Measurements from ENCODE around the gene CASP8. TPM values are rescaled to one million over a fixed set of nuclear protein-coding genes. Genes with fewer than 3 reads are reported as not detected.

CASP8 gene
- total RNA-seq (9.3 TPM), polyA plus RNA-seq (ENCODE audit: insufficient read depth in 1 of 8, insufficient read length in 8 of 8, low replicate concordance in 1 of 8) (10 to 100 TPM in 2 of 8 donors, 1 to 10 TPM in 6; 5.5 to 11.5 (median 7.8) TPM)
- long read RNA-seq, donor 1: 0 reads
- long read RNA-seq, donor 2: 0 reads
- long read RNA-seq, donor 3: 0 reads
- long read RNA-seq, donor 4: 0 reads
- long read RNA-seq, donor 5, partial matches to known transcripts: 0 of 1 reads
- long read RNA-seq, donor 5, other reads (novel, unspliced or antisense): 0 of 1 reads
- long read RNA-seq, donor 6, partial matches to known transcripts: 6 of 6 reads
- long read RNA-seq, donor 6, other reads (novel, unspliced or antisense): 0 of 6 reads
- long read RNA-seq, donor 7: 0 reads
- long read RNA-seq, donor 8: 0 reads
- long read RNA-seq, donor 9: 0 reads
- long read RNA-seq, donor 10: 0 reads
- long read RNA-seq, donor 11: 0 reads

DNA sequence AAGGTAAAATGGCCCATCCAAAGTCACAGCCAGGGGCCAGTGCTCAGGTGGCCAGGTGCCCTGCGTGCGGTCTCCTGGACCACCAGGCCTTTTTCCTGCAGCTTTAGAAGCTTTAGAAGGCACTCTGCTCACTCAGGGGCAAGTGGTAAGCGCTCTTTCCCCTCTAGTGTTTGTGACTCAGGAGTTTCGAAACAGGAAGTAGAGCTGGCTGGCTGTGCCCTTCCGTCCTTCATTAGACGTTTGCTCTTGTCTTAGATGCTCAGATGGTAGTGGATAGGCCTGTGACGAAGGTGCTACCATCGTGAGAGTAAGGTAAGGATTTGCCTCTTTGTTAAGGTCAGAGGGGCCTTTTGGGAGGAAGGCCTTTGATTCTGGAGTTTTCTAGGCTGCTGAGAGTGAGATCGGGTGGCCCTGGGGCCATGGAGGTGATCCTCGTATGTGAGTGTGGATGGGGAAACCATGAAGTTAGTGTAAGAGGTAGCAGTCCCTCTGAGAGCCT, at the start of gene CASP8:
Gene CASP8, plus strand, starts transcription at position 235 of the 499 bp plus-strand sequence. CDS start 5,951 bp downstream, outside the sequence.
- 83% methylated on average over 9 of the region's 10 CpGs for WGBS (ENCODE audit: insufficient coverage)
- H3K4me3 ChIP-seq (ENCODE audit: low read length): peak within 1 kb of the TSS; percentile 15
- H3K9me3 ChIP-seq (replicated peaks; ENCODE audit: control insufficient read depth, low read depth, low read length): no peaks in the 10 kb centered on the region

DNA sequence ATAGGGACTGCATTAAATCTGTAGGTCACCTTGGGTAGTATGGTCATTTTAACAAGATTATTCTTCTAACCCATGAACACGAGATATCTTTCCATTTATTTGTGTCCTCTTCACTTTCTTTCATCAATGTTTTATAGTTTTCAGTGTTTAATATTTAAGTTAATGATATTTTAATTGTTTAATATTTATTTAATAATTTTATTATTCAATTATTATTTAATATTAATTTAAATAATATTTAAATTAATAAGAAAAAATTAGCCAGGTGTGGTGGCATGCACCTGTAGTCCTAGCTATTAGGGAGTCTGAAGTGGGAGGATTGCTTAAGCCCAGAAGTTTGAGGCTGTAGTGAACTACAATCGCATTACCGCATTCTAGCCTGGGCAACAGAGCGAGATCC, 44.4 kb upstream of the CASP8 start:
- Histone ChIP-seq H3K4me1 (ENCODE audit: control insufficient read depth, insufficient read depth, low read length) (peaks cover under 1% of the 10 kb centered on the region), H3K36me3 (ENCODE audit: control insufficient read depth, insufficient read depth, low read length) (no peaks in the 10 kb centered on the region), H3K4me3 (ENCODE audit: low read length) (no peak overlapping the region), H3K27me3 (ENCODE audit: control insufficient read depth, insufficient read depth, low read length) (no peaks in the 10 kb centered on the region), H3K27ac (ENCODE audit: low read length) (no peak overlapping the region), H3K9me3 (replicated peaks; ENCODE audit: control insufficient read depth, low read depth, low read length) (no peaks in the 10 kb centered on the region)
- 96% methylated on average over 3 of the region's 4 CpGs for WGBS (ENCODE audit: insufficient coverage)
- DNase-seq: no peak

More for the DNA sequence above, at the start of gene CASP8:
- Histone ChIP-seq H3K27ac (ENCODE audit: low read length) (peak within 1 kb of the TSS; percentile 55), H3K4me1 (ENCODE audit: control insufficient read depth, insufficient read depth, low read length) (peaks cover 18% of the 10 kb centered on the region), H3K27me3 (ENCODE audit: control insufficient read depth, insufficient read depth, low read length) (no peaks in the 10 kb centered on the region), H3K36me3 (ENCODE audit: control insufficient read depth, insufficient read depth, low read length) (no peaks in the 10 kb centered on the region)
- DNase-seq: peak; percentile 49

DNA sequence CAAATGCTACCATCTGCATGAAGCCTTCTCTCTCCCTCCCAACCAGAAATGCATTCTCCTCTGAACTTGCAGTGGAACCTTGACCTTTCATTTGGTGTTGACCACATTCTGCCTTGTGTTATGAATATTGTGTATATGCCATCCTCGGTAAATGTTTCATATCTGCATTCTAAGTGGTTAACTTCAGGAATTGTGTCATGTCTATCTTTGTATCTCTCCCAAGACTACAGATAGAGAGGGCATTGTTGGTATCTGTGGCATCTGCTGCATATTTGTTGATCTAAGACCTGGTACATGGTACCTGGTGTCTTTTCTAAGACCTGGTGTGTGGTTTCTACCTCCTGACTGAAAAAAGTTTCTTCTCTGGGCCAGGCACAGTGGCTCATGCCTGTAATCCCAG, 43.4 kb upstream of the CASP8 start:
- no peaks in the 10 kb centered on the region for H3K27me3 ChIP-seq (ENCODE audit: control insufficient read depth, insufficient read depth, low read length)
- no peak overlapping the region for H3K4me3 ChIP-seq (ENCODE audit: low read length)
- H3K27ac ChIP-seq (ENCODE audit: low read length): no peak overlapping the region
- WGBS (ENCODE audit: insufficient coverage): no CpG with 5 or more reads among the region's 1 CpG
- peaks cover 2% of the 10 kb centered on the region for H3K4me1 ChIP-seq (ENCODE audit: control insufficient read depth, insufficient read depth, low read length)
- H3K9me3 ChIP-seq (replicated peaks; ENCODE audit: control insufficient read depth, low read depth, low read length): no peaks in the 10 kb centered on the region
- H3K36me3 ChIP-seq (ENCODE audit: control insufficient read depth, insufficient read depth, low read length): no peaks in the 10 kb centered on the region
- DNase-seq: no peak

DNA sequence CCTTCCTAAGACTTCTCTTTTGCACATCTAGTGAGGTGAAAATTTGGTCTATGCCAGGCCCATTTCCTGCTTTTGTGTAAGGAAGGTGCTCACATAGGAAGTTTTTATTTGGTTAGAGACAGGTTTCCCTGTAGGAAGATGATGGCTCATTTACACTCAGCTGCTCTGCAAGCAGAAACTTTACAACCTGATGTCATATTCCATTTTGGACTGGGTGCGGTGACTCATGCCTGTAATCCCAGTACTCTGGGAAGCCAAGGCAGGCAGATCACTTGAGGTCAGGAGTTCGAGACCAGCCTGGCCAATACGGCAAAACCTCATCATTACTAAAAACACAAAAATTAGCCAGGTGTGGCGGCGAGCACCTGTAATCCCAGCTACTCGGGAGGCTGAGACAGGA, 41.6 kb upstream of the CASP8 start:
- WGBS (ENCODE audit: insufficient coverage): 100% methylated on average over 1 of the region's 6 CpGs
- Histone ChIP-seq H3K27ac (ENCODE audit: low read length) (no peak overlapping the region), H3K4me3 (ENCODE audit: low read length) (no peak overlapping the region), H3K4me1 (ENCODE audit: control insufficient read depth, insufficient read depth, low read length) (peaks cover 2% of the 10 kb centered on the region), H3K36me3 (ENCODE audit: control insufficient read depth, insufficient read depth, low read length) (no peaks in the 10 kb centered on the region), H3K9me3 (replicated peaks; ENCODE audit: control insufficient read depth, low read depth, low read length) (no peaks in the 10 kb centered on the region), H3K27me3 (ENCODE audit: control insufficient read depth, insufficient read depth, low read length) (no peaks in the 10 kb centered on the region)
- no peak for DNase-seq

DNA sequence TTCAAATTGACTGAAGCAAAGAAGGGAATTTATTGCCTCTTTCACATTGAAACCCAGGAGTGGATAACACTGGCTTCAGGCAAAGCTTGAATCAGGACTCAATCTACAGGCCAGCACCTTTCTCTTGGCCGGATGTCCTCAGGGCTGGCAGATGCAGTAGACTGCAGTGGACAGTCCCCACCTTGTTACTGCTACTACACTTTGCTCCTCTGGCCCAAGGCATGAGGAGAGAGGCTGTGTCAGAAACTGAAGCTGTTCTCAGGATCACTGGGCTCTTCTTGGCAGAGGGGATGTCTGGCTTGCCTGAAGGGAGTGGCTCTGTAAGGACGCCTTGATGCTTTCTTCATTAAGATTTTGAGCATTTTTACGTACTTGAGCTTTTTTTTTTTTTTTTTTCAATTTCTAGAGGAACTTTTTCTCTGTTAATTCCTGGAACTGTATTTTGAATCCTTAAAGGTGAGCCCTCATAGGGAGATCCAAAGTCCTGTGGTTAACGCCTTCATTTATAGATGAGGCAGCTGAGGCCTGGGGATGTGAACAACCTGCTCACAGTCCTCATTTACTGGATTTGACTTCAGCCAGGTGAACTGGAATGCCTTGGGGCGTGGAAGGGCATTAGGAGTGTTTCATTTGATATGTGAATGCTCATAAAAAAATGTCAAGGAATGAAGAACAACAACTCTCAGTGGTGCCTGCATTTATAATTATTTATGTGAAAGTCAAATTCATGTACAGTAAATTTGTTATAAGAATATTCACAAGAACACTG, 40.8 kb upstream of the CASP8 start:
- Histone ChIP-seq H3K4me1 (ENCODE audit: control insufficient read depth, insufficient read depth, low read length) (peaks cover 2% of the 10 kb centered on the region), H3K9me3 (replicated peaks; ENCODE audit: control insufficient read depth, low read depth, low read length) (no peaks in the 10 kb centered on the region), H3K36me3 (ENCODE audit: control insufficient read depth, insufficient read depth, low read length) (no peaks in the 10 kb centered on the region), H3K4me3 (ENCODE audit: low read length) (no peak overlapping the region), H3K27ac (ENCODE audit: low read length) (peak overlapping the region; percentile 65), H3K27me3 (ENCODE audit: control insufficient read depth, insufficient read depth, low read length) (no peaks in the 10 kb centered on the region)
- no peak for DNase-seq
- WGBS (ENCODE audit: insufficient coverage): 100% methylated on average over 2 of the region's 5 CpGs

DNA sequence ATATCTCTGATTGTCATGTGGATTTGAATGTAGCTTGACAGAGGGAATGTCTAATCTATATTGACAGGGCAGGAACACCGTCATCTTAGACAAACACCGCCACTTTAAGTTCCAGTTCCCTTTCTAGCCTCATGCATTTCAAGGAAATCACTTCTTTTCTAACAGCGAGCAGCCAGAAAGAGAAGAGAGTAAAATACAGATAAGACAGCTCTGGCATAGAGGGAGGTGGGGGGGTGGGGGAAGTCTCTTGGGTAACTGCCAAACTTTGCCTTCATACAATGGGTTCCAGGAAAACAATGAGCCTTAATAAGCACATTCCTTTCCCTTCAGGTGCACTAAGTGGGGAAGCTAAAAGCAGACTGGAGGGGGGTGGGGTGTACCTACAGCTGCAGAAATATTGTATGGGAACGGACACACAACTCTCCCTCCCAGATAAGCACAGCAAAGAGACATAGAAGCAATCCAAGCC, 40.2 kb upstream of the CASP8 start:
- DNase-seq: peak; percentile 39
- peaks cover 2% of the 10 kb centered on the region for H3K4me1 ChIP-seq (ENCODE audit: control insufficient read depth, insufficient read depth, low read length)
- no peak overlapping the region for H3K4me3 ChIP-seq (ENCODE audit: low read length)
- WGBS (ENCODE audit: insufficient coverage): no CpG with 5 or more reads among the region's 4 CpGs
- H3K27me3 ChIP-seq (ENCODE audit: control insufficient read depth, insufficient read depth, low read length): no peaks in the 10 kb centered on the region
- no peaks in the 10 kb centered on the region for H3K36me3 ChIP-seq (ENCODE audit: control insufficient read depth, insufficient read depth, low read length)
- peak overlapping the region; percentile 65 for H3K27ac ChIP-seq (ENCODE audit: low read length)
- no peaks in the 10 kb centered on the region for H3K9me3 ChIP-seq (replicated peaks; ENCODE audit: control insufficient read depth, low read depth, low read length)

DNA sequence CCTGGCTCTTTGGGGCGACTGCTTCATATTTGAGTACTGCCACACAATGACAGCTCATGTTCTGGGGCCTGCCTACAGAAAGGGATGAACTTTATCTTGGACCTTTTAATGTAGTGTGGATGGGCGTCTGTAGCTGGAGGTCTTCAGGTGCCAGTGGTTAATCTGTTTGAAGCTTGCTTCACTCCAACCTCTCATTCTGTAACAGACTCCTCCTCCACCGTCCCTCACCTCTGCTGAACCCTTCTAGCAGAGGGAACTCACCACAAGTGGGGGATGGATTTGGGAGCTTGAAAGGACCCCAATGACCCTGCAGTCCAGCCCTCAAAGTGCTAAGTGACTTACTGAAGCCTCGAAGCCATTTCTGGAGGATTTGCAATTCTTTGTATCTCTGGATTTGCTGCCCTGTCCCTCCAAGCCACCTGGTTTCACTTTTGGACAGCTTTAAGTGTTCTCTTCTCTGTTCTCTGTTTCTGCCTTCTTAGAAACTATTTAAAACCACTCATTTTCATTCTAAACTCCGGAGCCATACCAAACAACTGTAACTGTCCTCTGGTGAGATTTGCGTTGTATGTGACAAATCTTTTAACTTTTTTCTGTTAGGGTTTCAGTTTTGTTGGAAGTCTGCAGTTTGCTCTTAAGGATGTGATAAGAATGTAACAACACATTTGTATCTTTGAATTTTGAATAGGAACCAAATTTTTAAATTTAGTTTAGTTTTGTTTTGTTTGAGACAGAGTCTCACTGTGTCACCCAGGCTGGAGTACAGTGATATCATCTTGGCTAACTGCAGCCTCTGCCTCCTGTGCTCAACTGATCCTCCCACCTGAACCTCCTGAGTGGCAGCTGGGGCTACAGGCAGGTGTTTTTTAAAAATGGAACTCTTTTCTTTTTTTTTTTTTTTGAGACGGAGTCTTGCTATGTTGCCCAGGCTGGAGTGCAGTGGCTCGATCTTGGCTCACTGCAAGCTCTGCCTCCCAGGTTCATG, 37.0 kb upstream of the CASP8 start:
- DNase-seq: no peak
- H3K27me3 ChIP-seq (ENCODE audit: control insufficient read depth, insufficient read depth, low read length): no peaks in the 10 kb centered on the region
- H3K4me1 ChIP-seq (ENCODE audit: control insufficient read depth, insufficient read depth, low read length): peaks cover 2% of the 10 kb centered on the region
- H3K36me3 ChIP-seq (ENCODE audit: control insufficient read depth, insufficient read depth, low read length): no peaks in the 10 kb centered on the region
- WGBS (ENCODE audit: insufficient coverage): 40% methylated on average over 1 of the region's 8 CpGs
- no peaks in the 10 kb centered on the region for H3K9me3 ChIP-seq (replicated peaks; ENCODE audit: control insufficient read depth, low read depth, low read length)
- no peak overlapping the region for H3K4me3 ChIP-seq (ENCODE audit: low read length)
- H3K27ac ChIP-seq (ENCODE audit: low read length): no peak overlapping the region

DNA sequence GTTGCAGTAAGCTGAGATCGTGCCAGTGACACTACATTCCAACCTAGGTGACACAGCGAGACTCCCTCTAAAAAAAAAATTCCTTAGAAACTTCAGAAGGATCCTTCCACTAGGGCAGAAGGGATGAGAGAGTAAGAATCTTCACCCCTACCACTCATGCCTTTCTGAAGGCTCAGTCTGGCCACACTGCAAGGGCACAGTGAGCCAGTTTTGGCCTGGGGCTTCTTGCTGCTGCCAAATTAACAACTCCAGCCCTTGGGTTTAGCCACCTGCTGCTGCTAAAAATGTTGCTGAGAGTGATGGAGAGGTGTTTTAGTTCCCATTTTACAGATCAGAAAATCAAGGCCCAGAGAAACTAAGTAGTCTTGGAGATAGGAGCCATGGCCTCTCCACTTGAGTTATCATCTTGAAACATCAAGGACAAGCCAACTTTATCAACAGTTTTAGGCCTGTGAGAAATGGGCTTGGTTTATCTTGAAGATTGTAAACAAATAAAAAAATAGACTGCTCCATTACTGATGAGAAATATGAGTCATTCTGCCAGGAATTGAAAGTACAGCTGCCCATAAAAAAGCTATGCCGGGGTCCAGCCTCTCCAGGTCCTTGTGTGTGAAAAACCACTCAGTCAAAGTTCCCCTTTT, 31.9 kb upstream of the CASP8 start:
- WGBS (ENCODE audit: insufficient coverage): no CpG with 5 or more reads among the region's 3 CpGs
- no peak for DNase-seq
- H3K9me3 ChIP-seq (replicated peaks; ENCODE audit: control insufficient read depth, low read depth, low read length): no peaks in the 10 kb centered on the region
- H3K4me3 ChIP-seq (ENCODE audit: low read length): no peak overlapping the region
- H3K27me3 ChIP-seq (ENCODE audit: control insufficient read depth, insufficient read depth, low read length): no peaks in the 10 kb centered on the region
- H3K36me3 ChIP-seq (ENCODE audit: control insufficient read depth, insufficient read depth, low read length): no peaks in the 10 kb centered on the region
- peaks cover 5% of the 10 kb centered on the region for H3K4me1 ChIP-seq (ENCODE audit: control insufficient read depth, insufficient read depth, low read length)
- H3K27ac ChIP-seq (ENCODE audit: low read length): peak overlapping the region; percentile 65

DNA sequence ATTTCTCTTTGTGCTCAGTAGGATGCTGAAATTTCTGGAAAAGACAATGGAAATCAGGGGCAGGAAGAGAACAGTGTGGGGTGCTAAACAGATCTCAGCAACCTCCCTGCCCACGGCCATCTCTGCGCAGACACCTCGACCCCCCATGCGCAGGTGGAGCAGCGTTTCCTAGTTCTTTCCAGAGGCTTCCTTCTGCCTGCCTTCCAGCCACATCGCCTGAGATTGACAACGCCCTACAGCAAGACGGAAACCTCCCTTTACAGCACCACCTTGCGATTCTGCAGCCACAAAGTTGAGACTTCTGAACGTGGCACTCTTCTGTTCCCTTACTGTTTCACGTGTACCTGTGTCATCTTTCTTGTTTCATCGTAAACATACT, 31.4 kb upstream of the CASP8 start:
- Histone ChIP-seq H3K27me3 (ENCODE audit: control insufficient read depth, insufficient read depth, low read length) (no peaks in the 10 kb centered on the region), H3K4me3 (ENCODE audit: low read length) (no peak overlapping the region), H3K36me3 (ENCODE audit: control insufficient read depth, insufficient read depth, low read length) (no peaks in the 10 kb centered on the region), H3K9me3 (replicated peaks; ENCODE audit: control insufficient read depth, low read depth, low read length) (no peaks in the 10 kb centered on the region), H3K4me1 (ENCODE audit: control insufficient read depth, insufficient read depth, low read length) (peaks cover 5% of the 10 kb centered on the region), H3K27ac (ENCODE audit: low read length) (peak overlapping the region; percentile 65)
- DNase-seq: no peak
- 70% methylated on average over 10 of the region's 12 CpGs for WGBS (ENCODE audit: insufficient coverage)
